Erythroblast (primary cell): ENCODE data around the gene AMBRA1.

ENCODE experiments used
- GATA1 ChIP-seq: IDR thresholded peaks from 2 replicates; pipeline ENCODE4 v1.6.1; 2011; ENCODE audit warnings: low read depth, mild to moderate bottlenecking, control low read depth, low read length, moderate library complexity
- POLR2A ChIP-seq: IDR thresholded peaks from 2 replicates; pipeline ENCODE4 v1.6.1; 2011; ENCODE audit warnings: mild to moderate bottlenecking, low read length

GRCh38 chr11:46512261-46512881 is 81.5 kb downstream of the AMBRA1 start:
- TF ChIP-seq POLR2A (no peak), GATA1 (no peak)
